ENCODE results near the gene GIMAP8.

GRCh38 chr7:150446288-150446938 lies 4.0 kb upstream of the GIMAP8 start:
- TF ChIP-seq CTCF (IDR thresholded peaks at IDR 0.05) (no peak), POLR2A (IDR thresholded peaks at IDR 0.05) (no peak)
